ENCODE measurements around the gene KMT2D.
"Not testable (repeated sequence)": the region's sequence is repeated elsewhere in the genome, so short reads cannot be mapped to it uniquely, and the experiment has no call there.

The KMT2D gene

GRCh38 chr12:49088150-49088931 is 27.7 kb upstream of the KMT2D start:
- peak; percentile 90 for DNase-seq

GRCh38 chr12:49086116-49086515 is 25.5 kb upstream of the KMT2D start:
- DNase-seq = no peak

GRCh38 chr12:49084438-49084837 is 23.8 kb upstream of the KMT2D start:
- no peak for DNase-seq

GRCh38 chr12:49079793-49080192 is 19.2 kb upstream of the KMT2D start:
- no peak for DNase-seq

- no peak for DNase-seq
Observed at GRCh38 chr12:49070971-49071370, 10.4 kb upstream of the KMT2D start.

GRCh38 chr12:49069507-49070346 is 9.1 kb upstream of the KMT2D start, which contains the start of gene RHEBL1:
TSS of gene RHEBL1 (minus strand) at chr12:49069979. CDS start at chr12:49069785, 194 bp downstream.
- peak; percentile 97 for DNase-seq

- DNase-seq = no peak
Observed at GRCh38 chr12:49068879-49069506, 8.4 kb upstream of the KMT2D start.

GRCh38 chr12:49066120-49066519 is 5.5 kb upstream of the KMT2D start:
- DNase-seq = no peak

GRCh38 chr12:49064767-49065152 is 4.2 kb upstream of the KMT2D start:
- no peak for DNase-seq

- not testable (repeated sequence) for DNase-seq
Observed at GRCh38 chr12:49061916-49062315, 1.3 kb upstream of the KMT2D start.

- DNase-seq = no peak
Observed at GRCh38 chr12:49061157-49061650, 610 bp upstream of the KMT2D start.

GRCh38 chr12:49059299-49060171 is 1.1 kb downstream of the KMT2D start:
- peak; percentile 31 for DNase-seq

- DNase-seq = no peak
Observed at GRCh38 chr12:49059045-49059298, 1.6 kb downstream of the KMT2D start.

- no peak for DNase-seq
Observed at GRCh38 chr12:49058366-49059044, 2.1 kb downstream of the KMT2D start.

GRCh38 chr12:49057888-49058287 is 2.7 kb downstream of the KMT2D start:
- DNase-seq = no peak

GRCh38 chr12:49055978-49056754 is 4.4 kb downstream of the KMT2D start:
- DNase-seq = peak; percentile 72

GRCh38 chr12:49055092-49055491 is 5.5 kb downstream of the KMT2D start:
- DNase-seq = no peak

GRCh38 chr12:49054524-49054923 is 6.1 kb downstream of the KMT2D start:
- DNase-seq = no peak

GRCh38 chr12:49054096-49054495 is 6.5 kb downstream of the KMT2D start:
- DNase-seq = no peak

- DNase-seq = no peak
Observed at GRCh38 chr12:49052451-49053208, 8.0 kb downstream of the KMT2D start.

All from fibroblast of skin of right biceps (primary cell).